Measurements from ENCODE around the gene PARP14. TPM values are rescaled to one million over a fixed set of nuclear protein-coding genes. Genes with fewer than 3 reads are reported as not detected.
"Not testable (repeated sequence)": the region's sequence is repeated elsewhere in the genome, so short reads cannot be mapped to it uniquely, and the experiment has no call there.

PARP14 gene
- total RNA-seq, 3 donors from 2014 or later, result 42.9 to 57.0 (median 49.8) TPM

DNA sequence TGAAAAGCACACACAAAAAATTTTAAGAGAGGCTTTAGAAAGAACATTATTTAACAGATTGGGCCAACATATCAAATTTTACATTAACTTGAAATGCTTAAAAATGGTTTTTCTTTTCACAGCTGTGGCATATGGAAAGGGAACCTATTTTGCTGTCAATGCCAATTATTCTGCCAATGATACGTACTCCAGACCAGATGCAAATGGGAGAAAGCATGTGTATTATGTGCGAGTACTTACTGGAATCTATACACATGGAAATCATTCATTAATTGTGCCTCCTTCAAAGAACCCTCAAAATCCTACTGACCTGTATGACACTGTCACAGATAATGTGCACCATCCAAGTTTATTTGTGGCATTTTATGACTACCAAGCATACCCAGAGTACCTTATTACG, 47.5 kb downstream of the PARP14 start:
- Histone ChIP-seq H3K4me1 (no peaks in the 10 kb centered on the region), H3K9me3 (no peaks in the 10 kb centered on the region), H3K36me3 (no peaks in the 10 kb centered on the region), H3K4me3 (no peak overlapping the region), H3K27ac (no peak overlapping the region), H3K27me3 (no peaks in the 10 kb centered on the region)
- intact Hi-C loops (cut with DNase I; ENCODE audit: low total_unique reads), result no loop called here
- DNase-seq (ENCODE audit: low spot score in 2 of 2), result no peak
- TF ChIP-seq POLR2A (IDR thresholded peaks at IDR 0.05) (no peak), CTCF (IDR thresholded peaks at IDR 0.05) (no peak), POLR2AphosphoS5 (IDR thresholded peaks at IDR 0.05) (no peak)

DNA sequence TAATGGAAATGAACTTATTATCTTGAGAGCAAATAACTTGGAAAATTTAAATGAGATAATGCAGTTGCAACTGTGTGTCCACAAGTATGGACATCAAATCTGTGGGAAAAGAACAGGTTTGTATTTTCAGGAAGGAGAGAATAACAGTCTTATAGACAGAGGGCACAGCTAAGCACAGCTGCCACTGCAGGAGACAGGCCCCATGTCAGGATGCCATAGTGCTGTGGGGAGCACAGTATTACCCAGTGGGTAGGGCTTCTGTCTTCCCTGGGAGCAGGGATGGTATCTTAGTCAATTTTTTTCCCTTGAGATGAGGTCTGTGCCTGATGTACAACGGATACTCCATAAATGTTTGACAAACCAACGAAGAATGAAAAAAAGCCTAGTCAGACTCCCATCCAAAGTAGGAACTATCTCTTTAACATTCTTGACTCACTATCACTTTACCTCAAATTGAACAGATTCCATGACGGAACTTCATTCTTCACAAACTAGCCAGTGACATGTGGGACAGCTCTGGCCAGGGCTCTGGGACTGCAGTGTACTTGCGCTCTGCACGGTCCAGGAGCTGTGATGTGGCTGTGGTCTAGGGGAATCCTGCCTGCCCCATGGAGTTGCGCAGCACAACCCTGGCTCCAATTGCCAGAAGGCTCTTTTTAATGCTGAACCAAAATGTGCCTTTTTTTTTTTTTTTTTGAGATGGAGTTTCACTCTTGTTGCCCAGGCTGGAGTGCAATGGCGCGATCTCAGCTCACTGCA, 48.3 kb downstream of the PARP14 start:
- Histone ChIP-seq H3K27me3 (no peaks in the 10 kb centered on the region), H3K4me3 (no peak overlapping the region), H3K27ac (no peak overlapping the region), H3K9me3 (no peaks in the 10 kb centered on the region), H3K36me3 (no peaks in the 10 kb centered on the region), H3K4me1 (no peaks in the 10 kb centered on the region)
- DNase-seq (ENCODE audit: low spot score in 2 of 2), result no peak
- intact Hi-C loops (cut with DNase I; ENCODE audit: low total_unique reads), result no loop called here
- no peak for TF ChIP-seq POLR2A (IDR thresholded peaks at IDR 0.05)
- no peak for TF ChIP-seq POLR2AphosphoS5 (IDR thresholded peaks at IDR 0.05)
- no peak for TF ChIP-seq CTCF (IDR thresholded peaks at IDR 0.05)

DNA sequence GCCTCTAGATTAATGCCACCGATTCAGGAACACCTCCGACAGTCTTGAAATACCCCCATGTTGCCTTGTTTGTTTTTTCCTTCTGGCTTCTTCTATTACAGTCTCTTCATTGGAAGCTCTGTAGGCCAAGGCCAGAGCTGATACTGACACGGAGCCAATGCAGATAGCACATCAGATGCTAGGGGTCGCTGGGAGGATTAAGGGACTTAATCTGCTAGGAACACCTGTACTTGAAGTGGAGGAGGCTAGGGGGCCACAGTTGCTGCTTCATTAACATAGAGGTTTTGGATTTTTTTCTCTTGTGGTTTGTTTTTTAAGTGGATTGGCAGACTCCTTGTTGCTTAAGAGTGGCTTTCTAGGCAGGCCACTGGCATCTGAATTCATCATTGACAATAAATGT, 49.6 kb downstream of the PARP14 start:
- no peak overlapping the region for H3K4me3 ChIP-seq
- no peaks in the 10 kb centered on the region for H3K36me3 ChIP-seq
- no peak overlapping the region for H3K27ac ChIP-seq
- H3K9me3 ChIP-seq, result no peaks in the 10 kb centered on the region
- no peak for TF ChIP-seq CTCF (IDR thresholded peaks at IDR 0.05)
- intact Hi-C loops (cut with DNase I; ENCODE audit: low total_unique reads), result no loop called here
- DNase-seq (ENCODE audit: low spot score in 2 of 2), result no peak
- no peaks in the 10 kb centered on the region for H3K27me3 ChIP-seq
- no peaks in the 10 kb centered on the region for H3K4me1 ChIP-seq

- H3K4me1 ChIP-seq; H3K9me3 ChIP-seq; intact Hi-C loops (cut with DNase I; ENCODE audit: low total_unique reads); DNase-seq (ENCODE audit: low spot score in 2 of 2); H3K27ac ChIP-seq; H3K27me3 ChIP-seq; H3K4me3 ChIP-seq; H3K36me3 ChIP-seq: not testable (repeated sequence)
These were observed 52.3 kb downstream of the PARP14 start for GRCh38 chr3:122732682-122733525.

DNA sequence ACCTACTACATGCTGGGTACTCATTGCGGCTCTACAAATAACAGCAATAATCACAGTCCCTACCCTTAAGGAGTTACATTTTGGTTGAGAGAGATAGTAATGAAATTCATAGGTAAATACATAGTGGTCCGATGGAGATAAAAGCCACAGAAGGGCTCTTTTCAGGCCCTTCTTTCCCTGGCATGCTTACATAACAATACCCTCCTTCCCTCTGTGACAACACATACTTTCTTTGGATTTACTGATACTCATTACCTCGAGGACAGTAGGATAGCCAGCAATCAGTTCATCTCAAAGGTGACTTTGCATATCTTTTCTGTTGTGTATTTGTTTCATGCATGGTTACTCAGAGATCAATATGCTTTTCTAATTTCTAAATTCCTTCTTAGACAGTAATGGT, 58.5 kb downstream of the PARP14 start:
- Histone ChIP-seq H3K36me3 (no peaks in the 10 kb centered on the region), H3K4me3 (no peak overlapping the region), H3K27me3 (no peaks in the 10 kb centered on the region), H3K4me1 (no peaks in the 10 kb centered on the region), H3K27ac (no peak overlapping the region), H3K9me3 (no peaks in the 10 kb centered on the region)
- intact Hi-C loops (cut with DNase I; ENCODE audit: low total_unique reads), result no loop called here
- DNase-seq (ENCODE audit: low spot score in 2 of 2), result no peak
- TF ChIP-seq CTCF (IDR thresholded peaks at IDR 0.05) (no peak), POLR2AphosphoS5 (IDR thresholded peaks at IDR 0.05) (no peak), POLR2A (IDR thresholded peaks at IDR 0.05) (no peak)

Data from breast epithelium (tissue), 4 donors.